HepG2 (cell line): Measurements from ENCODE around the gene UTRN. TPM values are rescaled to one million over a fixed set of nuclear protein-coding genes. Genes with fewer than 3 reads are reported as not detected.

ENCODE experiments used
- LCORL ChIP-seq, 2 experiments: fragments of 450-650 bp in 1 of 2; sonication (generic) in 1 of 2; formaldehyde crosslinking in 1 of 2; IDR thresholded peaks; 2 replicates each; pipeline versions ENCODE4 v1.5.0 to v1.6.1; 2017 to 2020; ENCODE audit warnings: antibody characterized with exemption in 1 of 2, missing genetic modification reagents in 1 of 2
- MYC ChIP-seq: sonication (generic); formaldehyde crosslinking; IDR thresholded peaks from 2 replicates; pipeline ENCODE4 v1.9.0; 2021; ENCODE audit warnings: missing genetic modification reagents, borderline replicate concordance
- RARA ChIP-seq: IDR thresholded peaks from 2 replicates; pipeline ENCODE4 v1.6.1; 2016; ENCODE audit warnings: missing genetic modification reagents, missing compliant biosample characterization
- TCF12 ChIP-seq, 2 experiments: fragments of 450-650 bp in 1 of 2; sonication (generic) in 1 of 2; formaldehyde crosslinking in 1 of 2; IDR thresholded peaks; 2 replicates each; pipeline versions ENCODE4 v1.6.1 to v1.8.0; 2017 to 2022; ENCODE audit warnings: antibody characterized with exemption in 1 of 2, mild to moderate bottlenecking in 1 of 2, missing genetic modification reagents in 1 of 2, moderate library complexity in 1 of 2
- THYN1 ChIP-seq: sonication (generic); formaldehyde crosslinking; IDR thresholded peaks from 2 replicates; pipeline ENCODE4 v1.8.1; 2023; ENCODE audit warnings: low read depth, mild to moderate bottlenecking, moderate library complexity, missing genetic modification reagents, borderline replicate concordance
- ZNF143 ChIP-seq: sonication (generic); formaldehyde crosslinking; IDR thresholded peaks from 2 replicates; pipeline ENCODE4 v1.4.0; 2020; ENCODE audit warnings: missing genetic modification reagents
- ZNF225 ChIP-seq: sonication (generic); formaldehyde crosslinking; IDR thresholded peaks from 2 replicates; pipeline ENCODE4 v1.4.0; 2020; ENCODE audit warnings: mild to moderate bottlenecking, missing genetic modification reagents
- ZNF792 ChIP-seq: IDR thresholded peaks from 2 replicates; pipeline ENCODE4 v1.6.1; 2016
- polyA plus RNA-seq, 8 experiments: library from polyadenylated mRNA; depleted of rRNA in 3 of 8; stranded (reverse) in 7 of 8; unstranded in 1 of 8; fragments of >200 nt; fragmentation: Illumina TruSeq in 4 of 8; extraction: Trizol in 4 of 8; gene quantifications; 2 replicates each; pipeline versions ENCODE4 v1.2.1 to v1.2.3, GENCODE V29; 2011 to 2016; ENCODE audit warnings: low read depth in 4 of 8, missing spikeins in 1 of 8, mixed read lengths in 1 of 8; ENCODE audit not compliant: insufficient read depth in 1 of 8
- total RNA-seq, 5 experiments: library from RNA; depleted of rRNA; stranded (reverse); fragments of >200 nt; fragmentation: Illumina TruSeq; extraction: Trizol; gene quantifications; 2 replicates each; pipeline ENCODE4 v1.2.3, GENCODE V29; 2016; ENCODE audit warnings: low read depth in 1 of 5
- TF ChIP-seq, protein P1 (sequence below): sonication (generic); formaldehyde crosslinking; IDR thresholded peaks from 2 replicates; pipeline ENCODE4 v1.8.1; 2022; ENCODE audit warnings: mild to moderate bottlenecking, missing genetic modification reagents
- TF ChIP-seq, protein P2 (sequence below): sonication (generic); formaldehyde crosslinking; IDR thresholded peaks from 2 replicates; pipeline ENCODE4 v1.9.0; 2022; ENCODE audit warnings: low read depth, missing genetic modification reagents
- TF ChIP-seq, protein P3 (sequence below): sonication (generic); formaldehyde crosslinking; IDR thresholded peaks from 2 replicates; pipeline ENCODE4 v1.4.0; 2020; ENCODE audit warnings: missing genetic modification reagents, low read depth, mild to moderate bottlenecking, borderline replicate concordance
- TF ChIP-seq, protein P4 (sequence below): sonication (generic); formaldehyde crosslinking; IDR thresholded peaks from 2 replicates; pipeline ENCODE4 v1.4.0; 2020; ENCODE audit warnings: missing genetic modification reagents, mild to moderate bottlenecking, borderline replicate concordance
- TF ChIP-seq, protein P5 (sequence below): sonication (generic); formaldehyde crosslinking; IDR thresholded peaks from 2 replicates; pipeline ENCODE4 v1.4.0; 2020; ENCODE audit warnings: mild to moderate bottlenecking, missing genetic modification reagents

The UTRN gene
- total and polyA plus RNA-seq, 2 of the 13 experiments (the other 11 are each of a cell fraction or from before 2014, with no cell fraction given) = 102 to 116 TPM

DNA sequence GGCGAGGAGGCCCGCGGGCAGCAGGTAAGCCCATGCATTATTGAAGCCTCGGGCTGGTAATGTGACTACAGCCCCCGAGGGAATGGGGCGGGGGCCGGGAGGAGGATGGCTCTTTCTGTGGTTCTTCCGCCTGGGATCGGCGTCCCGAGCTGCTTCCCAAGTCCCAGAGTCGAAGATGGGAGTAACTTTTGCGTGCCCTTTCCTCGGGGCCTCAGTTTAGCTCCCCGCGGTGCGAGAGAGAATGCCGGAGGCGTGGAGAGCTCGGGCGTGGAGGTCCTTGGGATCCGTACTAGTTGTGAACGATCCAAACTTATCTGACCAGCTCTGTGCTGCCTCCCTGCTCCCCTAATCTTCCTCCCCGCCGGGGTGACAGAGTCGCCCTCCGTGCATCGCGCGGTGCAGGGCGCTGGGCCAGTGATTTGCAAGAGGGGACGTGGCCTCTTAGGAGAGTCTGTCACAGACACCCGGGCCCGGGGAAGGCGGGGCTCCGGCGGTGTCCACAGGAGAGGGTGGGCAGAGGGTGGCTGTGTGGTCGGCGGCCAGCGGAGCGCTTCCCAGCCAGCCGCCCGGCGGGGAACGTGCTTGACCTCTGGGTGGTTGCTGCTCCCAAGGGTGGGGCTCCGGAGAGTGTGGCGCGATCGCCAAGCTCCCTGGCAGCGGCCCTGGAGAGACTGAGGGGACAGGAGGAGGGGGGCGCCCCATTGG lies 815 bp downstream of the UTRN start (continued):
- TF ChIP-seq RARA (peak; percentile 76), LCORL (IDR thresholded peaks at IDR 0.05) (no peak), LCORL (CRISPR knock-in tag; IDR thresholded peaks at IDR 0.05) (0 out of 2 replicates have a peak, but pooled peaks have one; percentile 58), ZNF143 (peak; percentile 15; the same call in 1 of the 2 replicates), ZNF792 (CRISPR knock-in tag) (0 out of 2 replicates have a peak, but pooled peaks have one; percentile 15), MYC (CRISPR knock-in tag) (peak; percentile 65), ZNF225 (CRISPR knock-in tag) (peak; percentile 97; the same call in 1 of the 2 replicates), TCF12 (IDR thresholded peaks at IDR 0.05) (no peak), TCF12 (CRISPR knock-in tag; IDR thresholded peaks at IDR 0.05) (0 out of 2 replicates have a peak, but pooled peaks have one; percentile 89), THYN1 (CRISPR knock-in tag) (0 out of 2 replicates have a peak, but pooled peaks have one; percentile 87)
- TF ChIP-seq, protein P1, sequence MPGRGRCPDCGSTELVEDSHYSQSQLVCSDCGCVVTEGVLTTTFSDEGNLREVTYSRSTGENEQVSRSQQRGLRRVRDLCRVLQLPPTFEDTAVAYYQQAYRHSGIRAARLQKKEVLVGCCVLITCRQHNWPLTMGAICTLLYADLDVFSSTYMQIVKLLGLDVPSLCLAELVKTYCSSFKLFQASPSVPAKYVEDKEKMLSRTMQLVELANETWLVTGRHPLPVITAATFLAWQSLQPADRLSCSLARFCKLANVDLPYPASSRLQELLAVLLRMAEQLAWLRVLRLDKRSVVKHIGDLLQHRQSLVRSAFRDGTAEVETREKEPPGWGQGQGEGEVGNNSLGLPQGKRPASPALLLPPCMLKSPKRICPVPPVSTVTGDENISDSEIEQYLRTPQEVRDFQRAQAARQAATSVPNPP (CRISPR knock-in tag) = peak; percentile 65; the same call in 1 of the 2 replicates
- TF ChIP-seq, protein P2, sequence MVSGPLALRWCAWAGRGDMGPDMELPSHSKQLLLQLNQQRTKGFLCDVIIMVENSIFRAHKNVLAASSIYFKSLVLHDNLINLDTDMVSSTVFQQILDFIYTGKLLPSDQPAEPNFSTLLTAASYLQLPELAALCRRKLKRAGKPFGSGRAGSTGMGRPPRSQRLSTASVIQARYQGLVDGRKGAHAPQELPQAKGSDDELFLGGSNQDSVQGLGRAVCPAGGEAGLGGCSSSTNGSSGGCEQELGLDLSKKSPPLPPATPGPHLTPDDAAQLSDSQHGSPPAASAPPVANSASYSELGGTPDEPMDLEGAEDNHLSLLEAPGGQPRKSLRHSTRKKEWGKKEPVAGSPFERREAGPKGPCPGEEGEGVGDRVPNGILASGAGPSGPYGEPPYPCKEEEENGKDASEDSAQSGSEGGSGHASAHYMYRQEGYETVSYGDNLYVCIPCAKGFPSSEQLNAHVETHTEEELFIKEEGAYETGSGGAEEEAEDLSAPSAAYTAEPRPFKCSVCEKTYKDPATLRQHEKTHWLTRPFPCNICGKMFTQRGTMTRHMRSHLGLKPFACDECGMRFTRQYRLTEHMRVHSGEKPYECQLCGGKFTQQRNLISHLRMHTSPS (CRISPR knock-in tag) = peak; percentile 74
- TF ChIP-seq, protein P3, sequence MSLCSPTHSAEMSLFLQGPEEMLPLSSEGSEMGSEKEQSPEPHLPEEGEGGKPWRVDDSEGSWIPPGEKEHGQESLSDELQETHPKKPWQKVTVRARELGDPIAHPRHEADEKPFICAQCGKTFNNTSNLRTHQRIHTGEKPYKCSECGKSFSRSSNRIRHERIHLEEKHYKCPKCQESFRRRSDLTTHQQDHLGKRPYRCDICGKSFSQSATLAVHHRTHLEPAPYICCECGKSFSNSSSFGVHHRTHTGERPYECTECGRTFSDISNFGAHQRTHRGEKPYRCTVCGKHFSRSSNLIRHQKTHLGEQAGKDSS = peak; percentile 40; the same call in 1 of the 2 replicates
- TF ChIP-seq, protein P4, sequence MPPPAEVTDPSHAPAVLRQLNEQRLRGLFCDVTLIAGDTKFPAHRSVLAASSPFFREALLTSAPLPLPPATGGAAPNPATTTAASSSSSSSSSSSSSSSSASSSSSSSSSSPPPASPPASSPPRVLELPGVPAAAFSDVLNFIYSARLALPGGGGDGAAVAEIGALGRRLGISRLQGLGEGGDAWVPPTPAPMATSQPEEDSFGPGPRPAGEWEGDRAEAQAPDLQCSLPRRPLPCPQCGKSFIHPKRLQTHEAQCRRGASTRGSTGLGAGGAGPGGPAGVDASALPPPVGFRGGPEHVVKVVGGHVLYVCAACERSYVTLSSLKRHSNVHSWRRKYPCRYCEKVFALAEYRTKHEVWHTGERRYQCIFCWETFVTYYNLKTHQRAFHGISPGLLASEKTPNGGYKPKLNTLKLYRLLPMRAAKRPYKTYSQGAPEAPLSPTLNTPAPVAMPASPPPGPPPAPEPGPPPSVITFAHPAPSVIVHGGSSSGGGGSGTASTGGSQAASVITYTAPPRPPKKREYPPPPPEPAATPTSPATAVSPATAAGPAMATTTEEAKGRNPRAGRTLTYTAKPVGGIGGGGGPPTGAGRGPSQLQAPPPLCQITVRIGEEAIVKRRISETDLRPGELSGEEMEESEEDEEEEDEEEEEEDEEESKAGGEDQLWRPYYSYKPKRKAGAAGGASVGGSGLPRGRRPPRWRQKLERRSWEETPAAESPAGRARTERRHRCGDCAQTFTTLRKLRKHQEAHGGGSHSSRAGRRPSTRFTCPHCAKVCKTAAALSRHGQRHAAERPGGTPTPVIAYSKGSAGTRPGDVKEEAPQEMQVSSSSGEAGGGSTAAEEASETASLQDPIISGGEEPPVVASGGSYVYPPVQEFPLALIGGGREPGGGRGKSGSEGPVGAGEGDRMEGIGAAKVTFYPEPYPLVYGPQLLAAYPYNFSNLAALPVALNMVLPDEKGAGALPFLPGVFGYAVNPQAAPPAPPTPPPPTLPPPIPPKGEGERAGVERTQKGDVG (CRISPR knock-in tag) = no peak; the same call in 1 of the 2 replicates
- TF ChIP-seq, protein P5, sequence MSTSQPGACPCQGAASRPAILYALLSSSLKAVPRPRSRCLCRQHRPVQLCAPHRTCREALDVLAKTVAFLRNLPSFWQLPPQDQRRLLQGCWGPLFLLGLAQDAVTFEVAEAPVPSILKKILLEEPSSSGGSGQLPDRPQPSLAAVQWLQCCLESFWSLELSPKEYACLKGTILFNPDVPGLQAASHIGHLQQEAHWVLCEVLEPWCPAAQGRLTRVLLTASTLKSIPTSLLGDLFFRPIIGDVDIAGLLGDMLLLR (CRISPR knock-in tag) = peak; percentile 76; the same call in 1 of the 2 replicates
